H1 (cell line): Measurements from ENCODE around the gene HRCT1. TPM values are rescaled to one million over a fixed set of nuclear protein-coding genes. Genes with fewer than 3 reads are reported as not detected.

Source experiments
- CTCF ChIA-PET: fragments of 300-600 bp; sonication (Branson Sonifier 250); formaldehyde crosslinking; loops from one replicate; lab custom pipeline; 2021; ENCODE audit not compliant: partially characterized antibody; lab: Charles Lee
- POLR2A ChIA-PET: fragments of 300-600 bp; sonication (Branson Sonifier 250); formaldehyde crosslinking; loops from one replicate; lab custom pipeline; 2021; ENCODE audit warnings: inconsistent platforms; ENCODE audit not compliant: partially characterized antibody; lab: Charles Lee
- DNase-seq, 2 experiments: peaks; one replicate each; pipeline versions ENCODE4 v3.0.0 to v3.0.0-alpha.2; 2010 to 2022; ENCODE audit warnings: low spot score in 2 of 2, low read depth in 1 of 2, mixed read lengths in 1 of 2
- FAIRE-seq: peaks from 2 replicates; lab custom pipeline; 2011; peaks lifted over from hg19 to GRCh38; lab: Jason Lieb, UNC
- H2AFZ ChIP-seq: 2 replicates; pipeline ENCODE4 v1.8.1; 2012; ENCODE audit warnings: low read length, inconsistent platforms
- H2AK5ac ChIP-seq: 2 replicates; pipeline ENCODE4 v1.6.1; 2013; ENCODE audit warnings: low read depth, low read length
- H2BK120ac ChIP-seq: replicated peaks from 2 replicates; pipeline ENCODE3; 2013; ENCODE audit warnings: low read depth, low read length, inconsistent platforms
- H2BK12ac ChIP-seq: 2 replicates; pipeline ENCODE4 v1.6.1; 2013; ENCODE audit warnings: low read depth, low read length
- H2BK15ac ChIP-seq: 2 replicates; pipeline ENCODE4 v1.6.1; 2013; ENCODE audit warnings: low read length
- H2BK20ac ChIP-seq: 2 replicates; pipeline ENCODE4 v1.6.1; 2013; ENCODE audit warnings: low read length
- H2BK5ac ChIP-seq: 2 replicates; pipeline ENCODE4 v1.6.1; 2013; ENCODE audit warnings: low read depth, low read length
- H3K14ac ChIP-seq: 2 replicates; pipeline ENCODE4 v1.6.1; 2013; ENCODE audit warnings: inconsistent platforms; ENCODE audit not compliant: insufficient read length
- H3K18ac ChIP-seq: 2 replicates; pipeline ENCODE4 v1.6.1; 2013; ENCODE audit warnings: low read length; ENCODE audit errors: extremely low read depth
- H3K23ac ChIP-seq: 2 replicates; pipeline ENCODE4 v1.6.1; 2013; ENCODE audit warnings: inconsistent platforms; ENCODE audit not compliant: insufficient read length
- H3K23me2 ChIP-seq: 2 replicates; pipeline ENCODE4 v1.6.1; 2013; ENCODE audit warnings: low read depth, low read length
- H3K27ac ChIP-seq: 2 replicates; pipeline ENCODE4 v1.6.1; 2011; ENCODE audit warnings: low read depth, low read length, inconsistent platforms
- H3K27me3 ChIP-seq, 4 experiments: replicated peaks in 1 of 4; 1 replicate in 1 of 4; 2 replicates in 3 of 4; pipeline versions ENCODE4 v1.6.1 to v1.8.1; 2011 to 2013; ENCODE audit warnings: low read length in 3 of 4, mild to moderate bottlenecking in 3 of 4, inconsistent platforms in 2 of 4, mixed read lengths in 2 of 4, moderate library complexity in 1 of 4; ENCODE audit not compliant: control insufficient read depth in 3 of 4, insufficient read depth in 3 of 4; ENCODE audit errors: extremely low read depth in 1 of 4
- H3K36me3 ChIP-seq, 4 experiments: 2 replicates each; pipeline versions ENCODE4 v1.6.1 to v1.8.1; 2011 to 2013; ENCODE audit warnings: mild to moderate bottlenecking in 4 of 4, low read length in 3 of 4, moderate library complexity in 2 of 4, control low read depth in 1 of 4, inconsistent platforms in 1 of 4; ENCODE audit not compliant: insufficient read depth in 4 of 4, control insufficient read depth in 2 of 4
- H3K4ac ChIP-seq: replicated peaks from 2 replicates; pipeline ENCODE3; 2013; ENCODE audit warnings: low read length, low read depth, mixed read lengths, inconsistent platforms; ENCODE audit not compliant: insufficient read length
- H3K4me1 ChIP-seq, 4 experiments: replicated peaks in 1 of 4; 1 replicate in 1 of 4; 2 replicates in 3 of 4; pipeline versions ENCODE4 v1.6.1 to v1.8.1; 2011 to 2013; ENCODE audit warnings: low read length in 3 of 4, inconsistent platforms in 2 of 4, mixed read lengths in 1 of 4; ENCODE audit not compliant: insufficient read depth in 4 of 4, control insufficient read depth in 3 of 4
- H3K4me2 ChIP-seq, 2 experiments: 2 replicates each; pipeline versions ENCODE4 v1.6.1 to v1.8.1; 2011 to 2013; ENCODE audit warnings: low read depth in 2 of 2, low read length in 2 of 2, control low read depth in 1 of 2, inconsistent platforms in 1 of 2, mild to moderate bottlenecking in 1 of 2; ENCODE audit not compliant: insufficient read depth in 1 of 2
- H3K4me3 ChIP-seq, 4 experiments: fragments of 200-600, 300-600 bp in 1 of 4; sonication (generic), shearing (Covaris generic), sonication (Bioruptor Twin) in 1 of 4; 2 replicates each; pipeline versions ENCODE4 v1.5.1 to v1.8.1; 2011 to 2016; ENCODE audit warnings: low read length in 4 of 4, low read depth in 3 of 4, control low read depth in 2 of 4, inconsistent platforms in 2 of 4, mild to moderate bottlenecking in 2 of 4, mixed read lengths in 1 of 4, moderate library complexity in 1 of 4; ENCODE audit not compliant: insufficient read depth in 2 of 4; ENCODE audit errors: extremely low read depth in 1 of 4
- H3K56ac ChIP-seq: replicated peaks from 2 replicates; pipeline ENCODE3; 2013; ENCODE audit warnings: low read depth, mild to moderate bottlenecking, mixed read lengths, low read length, inconsistent platforms; ENCODE audit not compliant: insufficient read length
- H3K79me1 ChIP-seq: 2 replicates; pipeline ENCODE4 v1.6.1; 2013; ENCODE audit warnings: low read depth, low read length, control low read depth
- H3K79me2 ChIP-seq, 2 experiments: 2 replicates each; pipeline versions ENCODE4 v1.6.1 to v1.8.1; 2012 to 2013; ENCODE audit warnings: low read length in 2 of 2, mild to moderate bottlenecking in 2 of 2, inconsistent platforms in 1 of 2; ENCODE audit not compliant: insufficient read depth in 2 of 2, control insufficient read depth in 1 of 2
- H3K9ac ChIP-seq, 4 experiments: replicated peaks in 1 of 4; 1 replicate in 1 of 4; 2 replicates in 3 of 4; pipeline versions ENCODE4 v1.6.1 to v1.8.1; 2011 to 2013; ENCODE audit warnings: low read depth in 3 of 4, low read length in 3 of 4, control low read depth in 2 of 4, mild to moderate bottlenecking in 2 of 4, moderate library complexity in 2 of 4, inconsistent platforms in 1 of 4; ENCODE audit errors: extremely low read depth in 1 of 4
- H3K9me3 ChIP-seq, 2 experiments: 2 replicates each; pipeline versions ENCODE4 v1.6.1 to v1.8.1; 2012 to 2013; ENCODE audit warnings: mild to moderate bottlenecking in 2 of 2, moderate library complexity in 2 of 2, control low read depth in 1 of 2, inconsistent platforms in 1 of 2, low read depth in 1 of 2, low read length in 1 of 2, mixed read lengths in 1 of 2; ENCODE audit not compliant: insufficient read depth in 2 of 2
- H4K20me1 ChIP-seq, 2 experiments: replicated peaks in 1 of 2; 2 replicates each; pipeline versions ENCODE3 to v1.8.1; 2011 to 2013; ENCODE audit warnings: inconsistent platforms in 2 of 2, low read length in 2 of 2, mild to moderate bottlenecking in 1 of 2; ENCODE audit not compliant: insufficient read depth in 2 of 2, control insufficient read depth in 1 of 2
- H4K5ac ChIP-seq: 2 replicates; pipeline ENCODE4 v1.6.1; 2013; ENCODE audit warnings: low read length, low read depth, mixed read lengths, inconsistent platforms; ENCODE audit not compliant: insufficient read length
- H4K8ac ChIP-seq: 2 replicates; pipeline ENCODE4 v1.8.0; 2013; ENCODE audit warnings: mild to moderate bottlenecking, moderate library complexity, low read length, inconsistent platforms; ENCODE audit not compliant: insufficient read depth; ENCODE audit errors: extremely low read depth
- H4K91ac ChIP-seq: replicated peaks from 2 replicates; pipeline ENCODE3; 2013; ENCODE audit warnings: low read length, mixed read lengths, inconsistent platforms; ENCODE audit not compliant: insufficient read length
- CEBPB ChIP-seq: IDR thresholded peaks from 2 replicates; pipeline ENCODE4 v1.6.1; 2012; ENCODE audit warnings: low read depth, low read length
- KDM5A ChIP-seq: fragments of 200-600 bp; IDR thresholded peaks from 2 replicates; pipeline ENCODE4 v1.7.1; 2012; ENCODE audit warnings: mild to moderate bottlenecking, low read length, inconsistent platforms, mixed read lengths
- SIRT6 ChIP-seq: IDR thresholded peaks from one replicate; pipeline ENCODE4 v1.7.1; 2012; ENCODE audit warnings: low read length, inconsistent platforms
- TAF7 ChIP-seq: optimal IDR thresholded peaks from 2 replicates; pipeline ENCODE3; 2011; ENCODE audit warnings: low read depth, mild to moderate bottlenecking, inconsistent platforms, low read length, moderate library complexity, borderline replicate concordance
- TEAD4 ChIP-seq: IDR thresholded peaks from 2 replicates; pipeline ENCODE4 v1.6.1; 2012; ENCODE audit warnings: low read depth, low read length, inconsistent platforms, mixed read lengths
- WGBS, 2 experiments: shearing (Covaris generic) in 1 of 2; methylation state at CpG; one replicate each; pipeline versions ENCODE4 v1.1.6 to v1.1.7; 2013 to 2015; ENCODE audit warnings: low lambda C conversion rate in 2 of 2, mixed read lengths in 2 of 2, inconsistent platforms in 1 of 2, low coverage in 1 of 2, missing lambda C conversion rate in 1 of 2; ENCODE audit not compliant: insufficient replicate concordance in 2 of 2, insufficient coverage in 1 of 2, insufficient read length in 1 of 2; ENCODE audit errors: extremely low coverage in 1 of 2, missing lambda C conversion rate in 1 of 2; 5-methylcytosine and 5-hydroxymethylcytosine counted together
- polyA plus RNA-seq, 7 experiments: library from polyadenylated mRNA; depleted of rRNA in 3 of 7; stranded (reverse) in 5 of 7; unstranded in 2 of 7; fragments of >200 nt in 5 of 7; fragments of 200-250 nt in 2 of 7; gene quantifications; 1 replicate in 5 of 7; 2 replicates in 1 of 7; 4 replicates in 1 of 7; pipeline versions ENCODE4 v1.2.1 to v1.2.3, GENCODE V29; 2011 to 2013; ENCODE audit warnings: missing spikeins in 2 of 7, mixed read lengths in 2 of 7
- total RNA-seq: library from RNA; stranded (reverse); fragmentation: NEBNext Ultra II Directional; extraction: Animal tissue kit (Norgen Biotek cat#: 25700); gene quantifications from 2 replicates; pipeline ENCODE4 v1.2.1, GENCODE V29; 2021

HRCT1 gene
- total and polyA plus RNA-seq, 2 of the 8 experiments (the other 6 are each of a cell fraction or from before 2014, with no cell fraction given) = not detected

- Histone ChIP-seq H3K27ac (no peak overlapping the region), H4K8ac (no peak overlapping the region), H2BK120ac (no peak overlapping the region), H3K79me2 (no peaks in the 10 kb centered on the region), H3K18ac (no peak overlapping the region), H3K4ac (no peak overlapping the region), H3K4me2 (no peak overlapping the region), H3K4me1 (peaks cover 0 to 5% (median under 1%) of the 10 kb centered on the region in 4 experiments; a peak in 2 of 7 replicates), H3K36me3 (no peaks in the 10 kb centered on the region), H2AFZ (peak overlapping the region; percentile 90), H2BK15ac (no peak overlapping the region), H4K91ac (no peak overlapping the region), H3K9ac (no peak overlapping the region), H3K23ac (no peak overlapping the region), H2BK12ac (no peak overlapping the region), H3K56ac (no peak overlapping the region), H3K79me1 (no peaks in the 10 kb centered on the region), H3K14ac (no peak overlapping the region), H3K4me3 (no peak overlapping the region), H2BK20ac (0 out of 2 replicates have a peak overlapping the region, but pooled peaks have one; percentile 10), H3K27me3 (peaks cover 4 to 13% (median 9%) of the 10 kb centered on the region in 4 experiments), H3K9me3 (peaks cover 0 to 5% of the 10 kb centered on the region in 2 experiments; a peak in 1 of 4 replicates), H3K23me2 (no peaks in the 10 kb centered on the region), H2BK5ac (no peak overlapping the region), H4K5ac (no peak overlapping the region), H4K20me1 (no peaks in the 10 kb centered on the region), H2AK5ac (no peak overlapping the region)
- WGBS, 2 experiments = 60% methylated on average over 2 of the region's 2 CpGs; no CpG with 5 or more reads in 1 of the 2 experiments
- DNase-seq (no peak), FAIRE-seq (no peak)
- TF ChIP-seq KDM5A (no peak), TEAD4 (peak; percentile 73), SIRT6 (no peak), CEBPB (no peak), TAF7 (no peak)
- POLR2A ChIA-PET = no interaction called here
- CTCF ChIA-PET = interaction anchor here (0.7 to 1.7 kb wide), 7 partner anchors 10 to 159 kb away, joined by 3 to 5 read pairs (median 4); no protein-coding TSS in a partner anchor
Observed at GRCh38 chr9:35948901-35949318, 42.9 kb downstream of the HRCT1 start.
